GM19395 (cell line): ENCODE results near the gene ITLN2.
"Not testable (repeated sequence)": the region's sequence is repeated elsewhere in the genome, so short reads cannot be mapped to it uniquely, and the experiment has no call there.

ENCODE experiments used
- ATAC-seq: cut with Tn5 transposase; IDR thresholded peaks from one replicate; pipeline ENCODE4 v1.9.1; 2021; ENCODE audit warnings: mild to moderate bottlenecking, moderate library complexity; ENCODE audit not compliant: unreplicated experiment

The ITLN2 gene

DNA sequence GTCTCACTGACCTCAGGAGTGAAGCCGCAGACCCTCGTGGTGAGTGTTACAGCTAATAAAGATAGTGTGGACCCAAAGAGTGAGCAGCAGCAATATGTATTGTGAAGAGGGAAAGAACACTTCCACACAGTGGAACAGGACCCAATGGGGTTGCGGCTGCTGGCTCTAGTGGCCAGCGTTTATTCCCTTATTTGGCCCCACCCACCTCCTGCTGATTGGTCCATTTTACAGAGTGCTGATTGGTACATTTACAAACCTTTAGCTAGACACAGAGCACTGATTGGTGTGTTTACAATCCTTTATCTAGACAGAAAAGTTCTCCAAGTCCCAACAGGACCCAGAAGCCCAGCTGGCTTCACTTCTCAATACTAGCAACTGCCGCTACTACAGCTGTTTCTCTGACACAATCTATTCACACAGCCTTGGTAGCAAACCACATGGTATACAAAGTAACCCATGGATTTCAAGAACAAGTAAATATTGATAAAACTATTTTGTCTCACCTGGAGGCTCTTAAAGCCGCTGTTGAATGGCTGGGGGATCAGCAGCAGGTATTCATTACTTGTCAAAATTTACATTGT is 44.3 kb downstream of the ITLN2 start:
- ATAC-seq, result no peak

DNA sequence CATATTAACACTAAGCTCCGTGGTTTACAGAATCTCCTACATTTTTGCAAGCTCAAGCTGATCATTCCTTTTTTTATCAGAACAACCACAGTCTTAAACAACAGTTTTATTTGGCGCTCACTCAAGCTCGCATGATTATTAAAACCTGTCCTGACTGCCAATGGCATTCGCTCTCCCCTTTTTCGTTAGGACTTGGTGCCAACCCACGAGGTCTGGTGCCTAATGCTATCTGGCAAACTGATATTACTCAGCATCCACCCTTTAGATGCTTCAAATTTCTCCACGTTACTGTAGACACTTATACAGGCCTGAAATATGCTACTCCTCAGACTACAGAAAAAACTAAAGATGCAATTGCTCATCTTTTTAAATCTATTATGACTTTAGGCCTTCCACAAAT is 46.6 kb downstream of the ITLN2 start:
- no peak for ATAC-seq

DNA sequence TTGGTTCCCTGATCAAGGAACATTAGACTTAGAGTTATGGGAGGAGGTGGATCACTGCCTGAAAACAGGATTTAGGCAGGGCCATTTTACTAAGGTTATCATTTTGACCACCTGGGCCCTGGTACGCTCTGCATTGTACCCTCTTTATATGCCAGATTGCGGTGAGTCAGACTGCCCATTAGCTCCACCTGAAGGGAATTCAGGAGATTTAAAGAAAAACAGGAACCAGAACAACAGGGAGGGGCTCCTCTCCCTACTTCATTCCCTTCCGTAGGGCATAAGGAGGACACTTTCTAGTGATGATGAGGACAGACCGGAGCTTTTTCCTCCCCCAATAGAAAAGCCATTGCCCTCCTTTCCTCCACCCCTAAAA is 49.0 kb downstream of the ITLN2 start:
- ATAC-seq, result no peak

DNA sequence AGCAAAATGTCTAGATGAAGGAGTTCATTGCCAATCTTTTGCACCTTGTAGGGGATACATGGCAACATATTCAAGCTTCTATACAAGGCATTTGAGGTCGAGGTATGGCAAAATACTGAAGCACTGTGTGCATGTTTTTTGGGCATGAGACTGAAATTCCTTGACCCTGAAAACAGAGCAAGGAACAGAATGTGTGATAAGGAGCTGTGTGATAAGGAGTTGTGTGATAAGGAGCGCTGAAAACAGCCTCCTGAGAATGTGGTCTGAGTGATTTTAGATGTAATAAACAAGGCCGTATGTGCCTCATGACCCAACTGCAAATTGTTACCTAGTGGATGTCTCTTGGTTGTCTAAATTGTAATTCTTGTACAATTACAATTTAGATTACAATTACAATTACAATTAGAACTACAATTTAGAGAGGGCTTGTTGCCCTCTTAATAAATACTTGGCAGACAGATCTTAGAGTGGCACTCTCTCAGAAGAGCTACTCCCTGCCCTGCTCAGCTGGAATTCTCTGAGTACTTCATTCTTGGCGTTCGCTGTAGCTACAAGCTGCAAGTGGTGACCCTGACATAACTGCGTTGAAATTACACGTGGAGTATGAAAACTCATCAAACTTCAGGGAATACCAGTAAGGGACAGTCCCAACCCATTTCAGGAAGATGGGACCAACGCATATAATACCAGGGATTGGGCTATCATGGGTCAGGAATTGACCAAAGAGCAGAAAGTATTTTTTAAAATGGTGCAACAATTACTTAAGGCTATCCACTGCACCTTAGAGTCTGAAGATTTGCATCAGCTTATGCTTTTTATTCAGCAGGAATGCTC is 49.6 kb downstream of the ITLN2 start:
- ATAC-seq, result no peak

DNA sequence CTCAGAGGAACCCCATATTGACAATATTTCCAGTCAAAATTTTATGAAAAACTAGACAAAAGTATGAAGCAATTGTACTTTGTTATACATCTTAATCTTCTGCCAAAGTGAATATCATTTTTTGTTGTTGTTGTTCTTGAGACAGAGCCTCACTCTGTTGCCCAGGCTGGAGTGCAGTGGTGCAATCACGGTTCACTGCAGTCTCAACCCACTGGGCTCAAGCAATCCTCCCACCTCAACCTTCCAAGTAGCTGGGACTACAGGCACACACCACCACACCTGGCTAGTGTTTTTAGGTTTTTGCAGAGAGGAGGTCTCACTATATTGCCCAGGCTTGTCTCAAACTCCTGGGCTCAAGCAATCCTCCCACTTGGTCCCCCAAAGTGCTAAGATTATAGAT is 52.4 kb downstream of the ITLN2 start:
- not testable (repeated sequence) for ATAC-seq

DNA sequence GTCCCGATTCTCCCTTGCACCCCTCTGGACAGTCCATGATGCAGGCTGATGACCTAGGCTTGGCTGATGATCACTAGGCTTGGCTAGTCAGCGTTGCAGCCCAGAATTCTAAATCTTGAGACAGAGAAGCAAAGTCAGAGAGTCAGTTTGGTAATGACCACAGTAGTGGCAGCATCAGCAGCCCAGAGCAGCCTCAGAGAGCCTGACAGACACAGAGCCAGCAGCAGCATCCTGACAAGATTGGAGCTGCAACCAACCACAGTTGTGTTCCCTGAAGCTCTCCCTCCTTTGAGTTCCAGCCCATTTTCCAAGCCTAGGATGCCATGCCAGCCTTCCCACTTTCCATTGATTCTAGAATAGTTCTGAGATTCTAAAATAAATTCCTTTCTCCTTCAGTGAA is 52.8 kb downstream of the ITLN2 start:
- no peak for ATAC-seq

DNA sequence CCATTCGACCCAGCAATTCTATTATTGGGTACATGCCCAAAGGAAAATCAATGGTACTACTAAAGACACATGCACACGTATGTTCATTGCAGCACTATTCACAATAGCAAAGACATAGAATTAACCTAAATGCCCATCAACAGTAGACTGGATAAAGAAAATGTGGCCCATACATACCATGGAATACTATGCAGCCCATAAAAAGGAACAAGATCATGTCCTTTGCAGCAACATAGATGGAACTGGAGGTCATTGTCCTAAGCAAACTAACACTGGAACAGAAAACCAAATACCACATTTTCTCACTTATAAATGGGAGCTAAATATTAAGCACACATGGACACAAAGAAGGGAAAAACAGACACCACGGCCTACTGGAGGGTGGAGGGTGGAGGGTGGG is 53.9 kb downstream of the ITLN2 start:
- ATAC-seq, result not testable (repeated sequence)
